Fibroblast of mammary gland (primary cell): ENCODE results near the gene COX5B.

ENCODE experiments used
- DNase-seq: peaks from one replicate; pipeline ENCODE4 v3.0.0-alpha.2; 2010; ENCODE audit warnings: low read depth
- H3K4me3 ChIP-seq: 2 replicates; pipeline ENCODE4 v1.5.1; 2011; ENCODE audit warnings: low read depth, mild to moderate bottlenecking, low read length, moderate library complexity; ENCODE audit not compliant: control insufficient read depth
- CTCF ChIP-seq: conservative IDR thresholded peaks from 2 replicates; pipeline ENCODE4 v1.5.1; 2011; ENCODE audit warnings: low read depth, low read length, inconsistent platforms; ENCODE audit not compliant: control insufficient read depth, insufficient read depth

Gene COX5B

GRCh38 chr2:97660044-97660774, 14.3 kb downstream of the COX5B start:
- no peak overlapping the region for H3K4me3 ChIP-seq
- DNase-seq, result no peak
- TF ChIP-seq CTCF, result no peak

- DNase-seq, result peak; percentile 35
- no peak for TF ChIP-seq CTCF
- H3K4me3 ChIP-seq, result no peak overlapping the region
Measured at GRCh38 chr2:97660775-97661389, 15.0 kb downstream of the COX5B start.

- H3K4me3 ChIP-seq, result no peak overlapping the region
- DNase-seq, result no peak
- TF ChIP-seq CTCF, result no peak
Measured at GRCh38 chr2:97661927-97662326, 16.1 kb downstream of the COX5B start.

- DNase-seq, result no peak
- peak overlapping the region; percentile 82 for H3K4me3 ChIP-seq
- TF ChIP-seq CTCF, result no peak
Measured at GRCh38 chr2:97662386-97662894, 16.6 kb downstream of the COX5B start.

GRCh38 chr2:97662895-97663625, 17.2 kb downstream of the COX5B start:
- peak overlapping the region; percentile 82 for H3K4me3 ChIP-seq
- TF ChIP-seq CTCF, result no peak
- peak; percentile 89 for DNase-seq

GRCh38 chr2:97663626-97663961, 17.7 kb downstream of the COX5B start:
- TF ChIP-seq CTCF, result no peak
- H3K4me3 ChIP-seq, result peak overlapping the region; percentile 82
- DNase-seq, result no peak
